SK-N-MC (cell line): ENCODE measurements around the gene DYNC1I1.

ENCODE experiments used
- EZH2 ChIP-seq: fragments of 200-600 bp; sonication (generic); IDR thresholded peaks from one replicate; pipeline ENCODE4 v1.6.1; 2017; ENCODE audit warnings: antibody characterized with exemption
- FOXP2 ChIP-seq: optimal IDR thresholded peaks from 2 replicates; pipeline ENCODE3; 2011; ENCODE audit warnings: mild to moderate bottlenecking, moderate library complexity; ENCODE audit not compliant: insufficient read depth; ENCODE audit errors: extremely low read length, control extremely low read depth
- POLR2AphosphoS5 ChIP-seq: IDR thresholded peaks from 2 replicates; pipeline ENCODE4 v1.6.1; 2012; ENCODE audit warnings: mild to moderate bottlenecking, low read depth, low read length, borderline replicate concordance

DNA sequence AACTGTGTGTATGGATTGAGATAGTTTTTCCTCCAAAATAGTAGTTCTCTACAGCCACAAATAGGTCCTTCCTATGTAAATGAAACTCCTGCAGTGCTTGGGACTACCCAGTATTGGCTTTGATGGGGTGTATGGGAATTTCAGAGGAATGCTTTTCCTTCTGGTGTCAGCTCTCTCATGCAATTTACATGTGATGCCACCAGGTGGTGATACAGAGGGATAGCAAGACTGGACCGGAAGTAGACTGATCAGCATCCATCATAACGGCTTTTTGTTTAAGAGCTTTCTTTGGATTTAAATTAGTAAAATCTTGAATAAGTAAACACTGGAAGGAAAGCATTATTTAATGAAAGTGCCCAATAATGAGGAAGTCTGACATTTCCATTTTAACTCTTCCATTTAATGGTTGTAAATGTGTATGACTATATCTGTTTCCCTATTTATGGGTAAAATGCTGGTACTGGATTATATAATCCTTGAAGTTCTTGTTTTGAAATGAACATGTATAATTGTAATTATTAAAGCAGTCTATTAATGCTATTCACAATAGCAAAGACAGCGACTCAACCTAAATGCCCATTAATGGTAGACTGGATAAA is 22.7 kb downstream of the DYNC1I1 start:
- TF ChIP-seq POLR2AphosphoS5 (no peak), EZH2 (no peak), FOXP2 (no peak)
